Mesenchymal stem cell (in vitro differentiated cells and primary cell): ENCODE results near the gene PSMG3.
"Not testable (repeated sequence)": the region's sequence is repeated elsewhere in the genome, so short reads cannot be mapped to it uniquely, and the experiment has no call there.

ENCODE experiments used
- DNase-seq: peaks from one replicate; pipeline ENCODE4 v3.0.0-alpha.2; 2013
- H2AFZ ChIP-seq: one replicate; pipeline ENCODE4 v1.6.1; 2013; ENCODE audit warnings: low read depth, mild to moderate bottlenecking, control low read depth, inconsistent platforms, low read length, moderate library complexity
- H2AK5ac ChIP-seq: 2 replicates; pipeline ENCODE4 v1.6.1; 2013; ENCODE audit warnings: low read length, moderate library complexity, mild to moderate bottlenecking, inconsistent platforms; ENCODE audit not compliant: severe bottlenecking
- H2BK120ac ChIP-seq: one replicate; pipeline ENCODE4 v1.6.1; 2013; ENCODE audit warnings: low read depth, mild to moderate bottlenecking, inconsistent platforms, low read length, moderate library complexity
- H2BK12ac ChIP-seq, 2 experiments: one replicate each; pipeline ENCODE4 v1.6.1; 2013; ENCODE audit warnings: inconsistent platforms in 2 of 2, low read length in 2 of 2, mild to moderate bottlenecking in 2 of 2, moderate library complexity in 2 of 2, control low read depth in 1 of 2
- H2BK15ac ChIP-seq: one replicate; pipeline ENCODE4 v1.6.1; 2013; ENCODE audit warnings: mild to moderate bottlenecking, low read depth, inconsistent platforms; ENCODE audit not compliant: poor library complexity, severe bottlenecking
- H2BK5ac ChIP-seq: 2 replicates; pipeline ENCODE4 v1.6.1; 2013; ENCODE audit warnings: low read depth, mild to moderate bottlenecking, low read length, control low read depth, inconsistent platforms; ENCODE audit not compliant: poor library complexity, severe bottlenecking
- H3K14ac ChIP-seq, 2 experiments: one replicate each; pipeline ENCODE4 v1.6.1; 2013; ENCODE audit warnings: inconsistent platforms in 2 of 2, low read length in 2 of 2, control low read depth in 1 of 2, mild to moderate bottlenecking in 1 of 2, moderate library complexity in 1 of 2
- H3K18ac ChIP-seq, 2 experiments: one replicate each; pipeline ENCODE4 v1.6.1; 2013; ENCODE audit warnings: inconsistent platforms in 2 of 2, low read length in 2 of 2, control low read depth in 1 of 2, low read depth in 1 of 2, mild to moderate bottlenecking in 1 of 2
- H3K23ac ChIP-seq, 2 experiments: one replicate each; pipeline ENCODE4 v1.6.1; 2013; ENCODE audit warnings: inconsistent platforms in 2 of 2, low read length in 2 of 2, mild to moderate bottlenecking in 2 of 2, moderate library complexity in 2 of 2, control low read depth in 1 of 2
- H3K27ac ChIP-seq: 2 replicates; pipeline ENCODE4 v1.5.1; 2013; ENCODE audit warnings: mild to moderate bottlenecking, moderate library complexity, low read length, control low read depth, inconsistent platforms; ENCODE audit not compliant: poor library complexity, severe bottlenecking
- H3K27me3 ChIP-seq, 2 experiments: 2 replicates each; pipeline versions ENCODE4 v1.6.1 to v1.7.0; 2013; ENCODE audit warnings: low read length in 2 of 2, mild to moderate bottlenecking in 2 of 2, moderate library complexity in 2 of 2, control low read depth in 1 of 2, inconsistent platforms in 1 of 2; ENCODE audit not compliant: control insufficient read depth in 1 of 2, insufficient read depth in 1 of 2
- H3K36me3 ChIP-seq, 2 experiments: 2 replicates each; pipeline versions ENCODE4 v1.6.1 to v1.7.0; 2013; ENCODE audit warnings: low read length in 2 of 2, control low read depth in 1 of 2, inconsistent platforms in 1 of 2, low read depth in 1 of 2, mild to moderate bottlenecking in 1 of 2; ENCODE audit not compliant: insufficient read depth in 2 of 2, control insufficient read depth in 1 of 2
- H3K4ac ChIP-seq, 2 experiments: one replicate each; pipeline ENCODE4 v1.6.1; 2013; ENCODE audit warnings: inconsistent platforms in 2 of 2, low read length in 2 of 2, mild to moderate bottlenecking in 2 of 2, moderate library complexity in 2 of 2, control low read depth in 1 of 2, low read depth in 1 of 2
- H3K4me1 ChIP-seq: 2 replicates; pipeline ENCODE4 v1.6.1; 2013; ENCODE audit warnings: low read depth, low read length, control low read depth; ENCODE audit not compliant: control insufficient read depth, insufficient read depth
- H3K4me2 ChIP-seq: 2 replicates; pipeline ENCODE4 v1.6.1; 2013; ENCODE audit warnings: low read length, mild to moderate bottlenecking, inconsistent platforms; ENCODE audit not compliant: poor library complexity, severe bottlenecking
- H3K4me3 ChIP-seq, 2 experiments: 2 replicates each; pipeline versions ENCODE4 v1.5.1 to v1.7.0; 2013; ENCODE audit warnings: low read length in 2 of 2, mild to moderate bottlenecking in 2 of 2, control low read depth in 1 of 2, low read depth in 1 of 2; ENCODE audit not compliant: insufficient read depth in 1 of 2
- H3K79me1 ChIP-seq: replicated peaks from 2 replicates; pipeline ENCODE4 v1.6.1; 2013; ENCODE audit warnings: mild to moderate bottlenecking, control low read depth, low read length, inconsistent platforms; ENCODE audit not compliant: poor library complexity, severe bottlenecking
- H3K9ac ChIP-seq: 2 replicates; pipeline ENCODE4 v1.7.0; 2013; ENCODE audit warnings: mild to moderate bottlenecking, low read length, moderate library complexity
- H3K9me3 ChIP-seq: 2 replicates; pipeline ENCODE4 v1.7.0; 2013; ENCODE audit warnings: mild to moderate bottlenecking, low read length; ENCODE audit not compliant: control insufficient read depth
- H4K8ac ChIP-seq: one replicate; pipeline ENCODE4 v1.6.1; 2013; ENCODE audit warnings: inconsistent platforms, mild to moderate bottlenecking, low read length, moderate library complexity
- H4K91ac ChIP-seq: one replicate; pipeline ENCODE4 v1.6.1; 2013; ENCODE audit warnings: mild to moderate bottlenecking, low read length, inconsistent platforms
- WGBS: methylation state at CpG from one replicate; pipeline ENCODE4 v1.1.7; 2013; ENCODE audit warnings: mixed read lengths; 5-methylcytosine and 5-hydroxymethylcytosine counted together

The PSMG3 gene

DNA sequence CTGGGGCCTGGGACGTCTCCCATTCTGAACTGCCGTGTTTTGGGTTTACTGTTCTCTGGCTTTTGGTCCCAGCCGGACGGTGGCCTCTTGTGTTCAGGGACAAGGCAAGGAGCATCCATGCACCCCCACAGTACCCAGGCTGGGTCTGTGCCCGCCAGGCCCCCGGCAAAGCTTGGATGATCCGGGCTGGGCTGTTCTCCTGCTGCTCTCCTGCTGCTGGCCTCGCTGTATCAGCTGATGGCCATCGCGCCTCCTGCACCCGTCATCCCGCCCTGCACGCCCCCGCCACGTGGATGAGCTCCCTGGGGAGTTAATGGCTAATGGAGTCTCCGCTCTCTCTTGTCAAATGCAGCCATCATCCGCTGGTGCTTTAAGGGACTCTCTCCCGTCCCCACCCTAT, 14.9 kb upstream of the PSMG3 start:
- H2BK120ac ChIP-seq = no peak overlapping the region
- no peak overlapping the region for H3K27ac ChIP-seq
- no peak overlapping the region for H3K4me2 ChIP-seq
- H3K9me3 ChIP-seq = peaks cover 12% of the 10 kb centered on the region
- H4K91ac ChIP-seq = no peak overlapping the region
- H3K18ac ChIP-seq = no peak overlapping the region
- no peak overlapping the region for H3K14ac ChIP-seq
- no peak for DNase-seq
- H3K4ac ChIP-seq = no peak overlapping the region
- H4K8ac ChIP-seq = peak overlapping the region; percentile 4
- peaks cover 39 to 56% of the 10 kb centered on the region in 2 experiments for H3K27me3 ChIP-seq
- no peak overlapping the region for H2BK15ac ChIP-seq
- H3K4me1 ChIP-seq = peaks cover 4% of the 10 kb centered on the region
- no peak overlapping the region for H3K4me3 ChIP-seq
- no peak overlapping the region for H2AK5ac ChIP-seq
- no peak overlapping the region for H2BK5ac ChIP-seq
- H3K79me1 ChIP-seq = no peaks in the 10 kb centered on the region
- no peak overlapping the region for H2BK12ac ChIP-seq
- whole genome bisulfite sequencing = 92% methylated on average over 18 of the region's 18 CpGs
- H2AFZ ChIP-seq = no peak overlapping the region
- no peak overlapping the region for H3K9ac ChIP-seq
- peak overlapping the region in 1 of 2 experiments; percentile 60 for H3K23ac ChIP-seq
- no peaks in the 10 kb centered on the region for H3K36me3 ChIP-seq

- 90% methylated on average over 18 of the region's 19 CpGs for WGBS
- H3K4me3 ChIP-seq, H3K27ac ChIP-seq, H3K14ac ChIP-seq, H3K9ac ChIP-seq, H3K23ac ChIP-seq, H3K4ac ChIP-seq, H3K4me1 ChIP-seq, H2BK15ac ChIP-seq, H2AFZ ChIP-seq, H2AK5ac ChIP-seq, H2BK5ac ChIP-seq, H3K4me2 ChIP-seq, H3K36me3 ChIP-seq, H3K18ac ChIP-seq, H3K79me1 ChIP-seq, H3K9me3 ChIP-seq, H2BK12ac ChIP-seq, DNase-seq, H4K91ac ChIP-seq, H4K8ac ChIP-seq, H2BK120ac ChIP-seq: not testable (repeated sequence)
- H3K27me3 ChIP-seq = peaks cover 27 to 49% of the 10 kb centered on the region in 2 experiments
These were observed 13.6 kb upstream of the PSMG3 start for GRCh38 chr7:1583241-1583930.

DNA sequence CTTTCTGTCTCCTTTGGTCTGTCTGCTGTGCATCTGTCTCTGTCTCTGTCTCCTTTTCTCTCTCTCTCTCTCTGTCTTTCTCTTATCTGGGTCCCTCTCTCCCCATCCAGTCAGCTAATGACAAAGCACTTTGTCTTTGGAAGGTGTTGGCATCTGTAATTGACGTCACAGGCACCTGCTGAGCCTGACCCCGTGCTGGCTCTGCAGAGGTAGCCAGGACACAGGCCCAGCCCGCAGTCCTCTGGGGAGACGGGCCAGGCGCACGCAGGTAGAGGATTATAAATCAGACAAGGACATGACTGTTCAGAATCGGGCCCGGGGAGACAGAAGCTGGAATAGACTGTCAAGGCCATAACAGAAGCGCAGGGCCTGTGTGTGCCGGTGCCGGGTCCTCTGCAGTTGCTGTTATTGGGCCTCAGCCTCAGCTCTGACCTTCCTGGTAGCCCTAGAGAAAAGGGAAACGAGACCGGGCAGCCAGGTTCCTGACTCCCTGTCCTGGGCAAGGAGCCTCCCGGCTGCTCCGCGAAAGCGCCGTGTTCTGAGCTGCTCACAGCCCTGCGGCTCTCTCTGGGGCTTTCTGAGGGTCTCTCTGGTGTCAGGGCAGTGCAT, 10.7 kb upstream of the PSMG3 start:
- H3K27me3 ChIP-seq = peaks cover 0 to 29% of the 10 kb centered on the region in 2 experiments
- no peak overlapping the region for H3K4me3 ChIP-seq
- no peak overlapping the region for H2BK12ac ChIP-seq
- H3K14ac ChIP-seq = no peak overlapping the region
- no peak overlapping the region for H4K8ac ChIP-seq
- 86% methylated on average over 19 of the region's 19 CpGs for WGBS
- no peak overlapping the region for H2AK5ac ChIP-seq
- no peak overlapping the region for H3K4ac ChIP-seq
- no peaks in the 10 kb centered on the region for H3K79me1 ChIP-seq
- no peak overlapping the region for H3K4me2 ChIP-seq
- no peak overlapping the region for H4K91ac ChIP-seq
- no peak overlapping the region for H3K9ac ChIP-seq
- peaks cover 4% of the 10 kb centered on the region for H3K4me1 ChIP-seq
- H2BK5ac ChIP-seq = no peak overlapping the region
- H2BK15ac ChIP-seq = no peak overlapping the region
- H3K36me3 ChIP-seq = peaks cover 4 to 19% of the 10 kb centered on the region in 2 experiments
- no peak for DNase-seq
- no peaks in the 10 kb centered on the region for H3K9me3 ChIP-seq
- no peak overlapping the region for H3K23ac ChIP-seq
- no peak overlapping the region for H3K27ac ChIP-seq
- no peak overlapping the region for H2AFZ ChIP-seq
- no peak overlapping the region for H3K18ac ChIP-seq
- H2BK120ac ChIP-seq = no peak overlapping the region

GRCh38 chr7:1579481-1580421, 9.9 kb upstream of the PSMG3 start:
- peaks cover 0 to 25% of the 10 kb centered on the region in 2 experiments for H3K27me3 ChIP-seq
- H2BK5ac ChIP-seq = no peak overlapping the region
- 34% methylated on average over 11 of the region's 14 CpGs for WGBS
- H2AK5ac ChIP-seq = no peak overlapping the region
- DNase-seq = peak; percentile 63
- no peaks in the 10 kb centered on the region for H3K79me1 ChIP-seq
- H3K27ac ChIP-seq = no peak overlapping the region
- H3K36me3 ChIP-seq = peaks cover 4 to 23% of the 10 kb centered on the region in 2 experiments
- H2BK12ac ChIP-seq = no peak overlapping the region
- H3K23ac ChIP-seq = no peak overlapping the region
- H3K9me3 ChIP-seq = no peaks in the 10 kb centered on the region
- H4K91ac ChIP-seq = no peak overlapping the region
- no peak overlapping the region for H4K8ac ChIP-seq
- no peak overlapping the region for H2BK15ac ChIP-seq
- H3K4ac ChIP-seq = no peak overlapping the region
- peaks cover 3% of the 10 kb centered on the region for H3K4me1 ChIP-seq
- H3K18ac ChIP-seq = no peak overlapping the region
- peak overlapping the region; percentile 13 for H3K9ac ChIP-seq
- H3K4me3 ChIP-seq = no peak overlapping the region
- H2BK120ac ChIP-seq = no peak overlapping the region
- no peak overlapping the region for H3K4me2 ChIP-seq
- no peak overlapping the region for H2AFZ ChIP-seq
- no peak overlapping the region for H3K14ac ChIP-seq
